HG03432 (cell line): ENCODE measurements around the gene ADAMTS17.
"Not testable (repeated sequence)": the region's sequence is repeated elsewhere in the genome, so short reads cannot be mapped to it uniquely, and the experiment has no call there.

Experiments
- ATAC-seq: cut with Tn5 transposase; IDR thresholded peaks from one replicate; pipeline ENCODE4 v1.9.1; 2021; ENCODE audit warnings: mild to moderate bottlenecking, moderate library complexity; ENCODE audit not compliant: unreplicated experiment

Gene ADAMTS17

DNA sequence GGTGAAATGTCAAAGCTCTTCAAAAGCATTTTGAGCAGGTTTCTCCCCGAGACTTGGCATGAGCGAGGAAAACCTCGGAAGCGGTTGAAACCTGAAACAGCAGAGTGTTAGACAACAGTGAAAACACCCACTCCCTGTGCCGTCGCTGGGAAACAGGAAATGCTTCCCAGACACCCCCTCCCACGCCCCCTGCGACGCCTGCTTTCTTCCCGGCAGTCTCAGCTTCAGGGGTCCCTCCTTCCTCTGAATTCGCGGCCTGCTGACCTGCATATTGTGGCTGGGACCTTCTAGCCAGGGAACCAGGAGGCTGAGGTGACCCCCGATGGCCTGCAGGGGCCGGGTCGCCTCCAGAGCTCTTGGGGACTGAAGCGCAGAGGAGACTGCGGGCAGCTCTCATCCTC lies 357.9 kb downstream of the ADAMTS17 start:
- no peak for ATAC-seq

DNA sequence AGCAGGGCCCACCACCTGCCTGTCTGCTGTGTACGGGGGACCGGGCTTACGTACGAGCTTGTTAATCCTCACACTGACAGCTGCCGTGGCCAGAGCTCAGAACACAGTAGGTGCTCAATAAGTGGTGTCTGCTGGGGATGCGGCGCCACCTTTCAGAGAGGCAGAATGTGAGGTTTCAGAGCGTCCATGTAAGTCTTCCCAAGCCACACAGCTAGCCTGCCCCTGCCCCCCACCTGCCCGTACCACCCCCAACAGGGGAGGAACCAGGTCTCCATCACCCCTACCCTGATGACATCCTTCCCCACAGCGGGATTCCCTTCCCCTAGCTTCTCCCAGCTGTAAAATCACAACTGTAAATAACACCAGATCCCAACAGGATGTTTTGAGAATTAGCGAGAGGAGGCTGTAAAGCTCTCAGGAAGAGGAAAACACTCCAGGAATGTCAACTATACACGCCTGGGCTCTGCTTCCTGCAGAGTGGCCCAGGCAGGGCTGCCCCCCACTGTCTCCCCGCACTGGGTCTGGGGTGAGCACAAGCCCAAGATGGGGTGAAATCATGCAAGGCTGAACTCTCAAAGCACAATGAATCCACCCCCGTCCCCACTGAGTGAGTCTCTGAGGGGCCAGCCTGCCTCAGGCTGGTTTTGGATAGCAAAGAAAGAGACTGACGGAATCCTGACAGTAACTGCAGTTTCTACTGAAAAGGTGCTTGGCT lies 358.4 kb downstream of the ADAMTS17 start:
- ATAC-seq, result no peak

DNA sequence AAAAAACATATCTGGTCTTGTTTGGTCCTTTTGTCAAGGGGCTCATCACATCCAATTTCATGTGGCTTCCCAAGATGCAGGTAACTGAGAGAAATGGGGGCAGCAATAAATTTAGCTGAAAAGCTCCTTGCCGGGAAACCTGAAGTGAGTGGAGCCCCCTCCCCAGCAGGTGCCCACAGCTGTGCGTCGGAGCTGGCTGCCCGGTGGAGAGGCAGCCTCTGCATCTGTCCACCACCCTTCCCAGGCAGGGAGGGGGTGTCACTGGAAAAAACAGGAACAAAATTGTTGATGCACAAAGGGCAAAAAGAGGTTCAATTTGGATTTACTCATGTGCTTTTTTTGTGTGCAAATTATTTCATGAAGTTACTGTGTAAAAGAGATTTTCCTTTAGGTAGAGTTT lies 359.1 kb downstream of the ADAMTS17 start:
- ATAC-seq, result no peak

DNA sequence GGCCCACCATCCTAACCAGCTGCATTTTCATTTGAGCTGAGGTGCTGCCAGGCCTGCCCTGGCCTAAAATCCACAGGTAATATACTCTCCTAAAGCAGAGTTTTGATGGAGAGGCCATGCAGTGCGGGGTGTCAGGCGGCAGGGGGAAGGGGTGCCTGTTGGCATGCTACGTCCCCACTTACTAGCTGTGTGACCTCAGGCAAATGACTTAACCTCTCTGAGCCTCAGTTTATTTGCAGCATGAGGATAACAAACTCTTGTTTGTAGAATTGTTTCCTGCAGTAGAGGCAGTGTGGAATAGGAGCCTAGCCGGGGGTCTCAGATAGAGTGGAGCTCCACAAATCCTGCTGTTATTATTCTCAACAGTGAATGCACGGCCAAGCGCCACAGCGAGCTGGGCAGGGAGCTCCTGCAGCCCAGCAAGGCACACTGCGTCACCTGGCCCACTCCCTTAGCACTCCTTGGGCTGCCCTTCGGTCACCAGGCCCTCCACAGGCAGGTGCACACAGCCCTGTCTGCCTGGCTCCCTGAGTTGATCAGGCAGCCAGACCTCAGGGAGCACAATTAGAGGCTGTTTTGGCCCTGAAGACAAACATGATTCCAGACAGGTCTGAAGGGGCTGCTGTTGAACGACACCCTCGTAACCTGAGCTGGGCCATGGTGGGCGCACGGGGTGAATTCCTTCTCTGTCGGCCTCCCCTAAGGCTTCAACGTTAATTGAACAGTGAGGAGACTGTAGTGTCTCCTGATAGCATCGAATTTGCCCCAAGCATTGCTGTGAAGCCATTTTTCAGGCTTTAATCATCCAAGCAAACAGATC lies 359.7 kb downstream of the ADAMTS17 start:
- no peak for ATAC-seq

DNA sequence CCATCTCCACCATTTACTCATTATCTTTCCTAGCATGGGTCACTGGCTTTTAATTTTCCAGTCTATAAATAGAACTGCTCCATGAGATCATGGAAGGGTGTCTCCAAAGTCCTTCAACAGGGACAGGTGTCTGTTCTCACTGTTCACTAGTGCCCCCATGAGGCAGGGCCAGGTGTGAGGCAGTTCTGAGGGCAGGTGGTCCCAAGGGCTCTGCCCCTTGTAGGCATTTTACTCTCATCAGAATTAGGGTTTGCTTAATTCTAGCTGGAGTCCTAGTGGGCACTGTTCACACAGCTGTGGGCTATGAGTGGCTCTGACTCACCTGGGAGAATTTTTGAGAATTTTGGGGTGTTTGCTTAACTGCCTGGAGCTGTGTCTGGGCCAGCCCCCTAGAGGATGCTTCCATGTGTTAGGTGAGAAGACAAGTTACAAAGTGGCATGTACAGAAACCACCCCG lies 360.6 kb downstream of the ADAMTS17 start:
- ATAC-seq, result no peak

DNA sequence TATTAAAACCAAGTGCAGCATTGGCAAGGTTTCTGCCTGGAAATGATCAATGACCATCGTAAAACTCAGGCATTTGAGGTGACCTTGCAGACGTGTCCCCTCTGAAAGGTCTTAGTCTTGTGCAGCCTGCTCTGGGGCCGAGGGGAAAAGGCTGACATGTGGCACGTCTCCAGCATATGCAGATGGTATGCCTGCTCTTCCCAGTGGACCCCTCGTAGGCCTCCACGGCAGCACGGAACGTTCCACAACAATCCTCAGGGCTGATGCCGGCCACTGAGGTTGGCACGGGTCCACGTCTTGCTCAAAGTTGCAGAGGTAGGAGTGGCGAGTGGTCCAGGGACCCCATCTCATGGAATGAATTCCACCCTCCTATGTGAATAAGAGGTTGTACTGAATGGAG lies 361.0 kb downstream of the ADAMTS17 start:
- no peak for ATAC-seq

DNA sequence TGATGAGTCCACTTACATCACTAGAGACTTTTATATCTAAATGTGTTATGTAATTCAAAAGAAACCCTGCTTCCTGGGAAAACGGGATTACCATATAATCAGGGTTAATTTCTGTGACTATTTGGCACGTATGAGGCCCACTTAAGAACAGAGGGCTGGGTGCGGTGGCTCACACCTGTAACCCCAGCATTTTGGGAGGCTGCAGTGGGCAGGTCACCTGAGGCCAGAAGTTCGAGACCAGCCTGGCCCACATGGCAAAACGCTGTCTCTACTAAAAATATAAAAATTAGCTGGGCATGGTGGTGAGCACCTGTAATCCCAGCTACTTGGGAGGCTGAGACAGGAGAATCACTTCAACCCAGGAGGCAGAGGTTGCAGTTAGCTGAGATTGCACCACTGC lies 361.9 kb downstream of the ADAMTS17 start:
- not testable (repeated sequence) for ATAC-seq

DNA sequence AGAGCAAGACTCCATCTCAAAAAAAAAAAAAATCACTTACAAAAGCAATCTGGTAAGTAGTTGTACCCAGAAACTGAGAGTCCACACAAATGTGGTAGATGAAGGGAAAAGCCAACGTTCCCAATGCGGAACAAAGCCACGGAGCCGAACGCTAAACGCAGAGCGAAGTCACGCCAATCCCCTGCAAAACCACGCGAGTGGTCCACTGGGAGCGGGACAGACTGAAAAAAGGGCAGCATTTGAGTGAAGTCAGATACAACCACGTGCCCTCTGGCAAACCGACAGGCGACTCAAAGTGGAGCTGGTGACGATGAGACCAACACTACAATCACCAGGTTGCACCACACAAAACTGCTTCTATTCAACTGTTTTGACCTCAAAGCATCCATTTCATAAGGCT lies 362.4 kb downstream of the ADAMTS17 start:
- no peak for ATAC-seq

DNA sequence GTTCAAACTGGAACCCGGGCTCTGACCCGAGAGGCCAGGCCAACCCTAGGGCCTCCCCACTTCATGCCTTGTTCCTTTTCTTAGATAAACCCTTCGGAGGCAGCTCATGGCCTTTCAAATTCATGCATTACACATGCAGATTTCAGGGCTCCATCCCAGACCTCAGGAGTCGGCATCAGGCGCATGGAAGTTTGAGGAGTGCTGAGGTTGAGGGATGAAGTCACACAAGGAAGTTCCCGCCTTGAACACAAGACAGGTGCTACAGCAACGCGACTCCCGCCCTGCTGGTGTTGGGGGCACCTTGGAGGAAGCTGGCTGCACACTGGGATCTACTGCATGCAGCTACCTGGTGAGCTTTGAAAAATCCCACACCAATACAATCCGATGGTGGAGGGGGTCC lies 363.3 kb downstream of the ADAMTS17 start:
- no peak for ATAC-seq

DNA sequence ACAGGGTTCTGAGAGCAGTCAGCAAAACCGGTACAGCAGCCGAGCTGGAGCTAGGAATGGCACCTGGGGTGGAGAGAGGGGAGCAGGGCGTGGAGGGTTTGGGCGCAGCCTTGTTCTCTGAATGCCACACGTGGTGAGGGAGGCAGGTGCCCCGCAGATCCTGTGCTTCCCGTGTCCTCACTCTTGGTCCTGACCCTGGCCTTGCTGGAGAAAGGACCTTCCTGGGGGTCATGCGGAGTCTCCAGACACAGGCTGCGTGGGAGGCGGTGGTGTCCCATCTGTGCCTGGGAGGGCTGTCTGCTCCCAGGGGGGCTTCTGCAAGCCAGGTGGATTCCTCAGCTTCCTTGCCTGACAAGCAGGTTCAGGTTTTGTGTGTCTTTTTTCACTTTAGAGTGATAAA lies 363.8 kb downstream of the ADAMTS17 start:
- ATAC-seq, result no peak

DNA sequence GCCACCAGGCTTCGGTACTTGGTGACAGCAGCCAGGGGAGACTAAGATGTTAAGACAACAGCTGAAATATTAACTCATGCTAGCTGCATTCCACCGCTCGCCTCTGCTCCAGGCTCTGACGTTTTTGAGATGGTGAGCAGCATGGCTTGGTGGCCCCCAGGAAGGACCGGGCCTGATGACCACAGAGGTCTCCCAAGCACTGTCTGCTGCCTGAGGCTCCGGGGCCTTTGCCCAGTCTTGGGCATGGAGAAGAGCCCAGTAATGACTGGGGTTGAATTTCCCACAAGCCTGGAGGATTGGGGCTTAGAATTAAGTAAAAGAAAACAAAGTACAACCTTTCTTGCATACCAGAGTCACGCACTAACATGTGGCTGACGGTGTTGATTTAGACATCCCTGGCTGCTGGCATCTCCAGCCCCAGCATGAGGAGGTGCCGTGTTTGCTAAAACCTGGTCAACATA lies 364.9 kb downstream of the ADAMTS17 start:
- no peak for ATAC-seq

DNA sequence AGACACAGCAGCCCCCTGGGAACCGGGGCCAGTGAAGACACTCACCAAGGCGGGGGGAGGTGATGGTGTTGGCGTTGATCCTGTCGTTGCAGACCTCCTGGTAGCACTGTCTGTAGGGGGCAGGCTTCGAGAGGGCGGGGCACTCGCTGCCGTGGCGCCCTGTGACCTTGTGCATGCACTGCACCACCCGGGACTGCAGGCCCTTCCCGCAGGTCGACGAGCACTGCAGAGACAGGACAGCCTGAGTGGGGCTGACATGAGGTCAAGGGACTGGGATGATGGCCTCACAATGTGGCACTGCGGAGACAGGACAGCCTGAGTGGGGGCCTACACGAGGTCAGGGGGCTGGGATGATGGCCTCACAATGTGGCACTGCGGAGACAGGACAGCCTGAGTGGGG lies 365.8 kb downstream of the ADAMTS17 start:
- no peak for ATAC-seq

DNA sequence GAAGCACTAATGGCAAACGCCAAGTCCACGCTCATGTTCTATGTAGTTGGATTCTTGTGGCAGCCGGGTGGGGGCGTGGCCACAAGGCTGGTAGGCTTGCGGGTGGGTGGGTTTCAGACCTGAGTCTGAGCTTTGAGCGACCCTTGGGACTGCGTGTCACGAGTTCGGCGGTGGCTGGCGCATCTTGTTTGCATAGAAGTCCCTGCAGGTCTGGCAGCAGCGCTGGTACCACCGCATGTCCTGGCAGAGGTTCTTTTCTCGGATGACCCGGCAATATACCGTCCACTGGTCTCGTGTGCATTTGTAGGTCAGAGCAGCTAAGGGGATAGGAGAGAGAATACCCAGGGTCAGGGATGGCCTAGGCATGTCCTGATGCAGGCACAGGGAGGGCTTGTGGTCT lies 367.5 kb downstream of the ADAMTS17 start:
- ATAC-seq, result no peak

DNA sequence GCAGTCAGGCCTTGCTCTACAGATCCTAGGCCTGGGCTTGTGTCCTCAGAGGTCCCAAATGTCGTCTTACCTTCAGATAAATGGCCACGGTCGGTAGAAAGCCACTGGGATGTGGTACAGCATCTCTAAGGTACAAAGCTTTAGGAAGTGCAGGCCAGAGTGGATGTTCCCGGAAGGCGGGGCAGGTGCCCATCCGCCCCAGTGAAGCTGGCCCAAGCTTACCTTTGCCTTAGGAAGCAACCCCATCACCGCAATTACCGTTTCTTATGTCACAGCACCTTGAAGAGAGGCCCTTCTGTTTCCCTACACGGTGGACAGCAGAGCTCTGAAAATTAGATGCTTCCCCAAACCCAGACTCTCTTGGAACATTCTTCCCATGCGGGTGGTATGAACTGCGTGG lies 368.4 kb downstream of the ADAMTS17 start:
- ATAC-seq, result no peak

DNA sequence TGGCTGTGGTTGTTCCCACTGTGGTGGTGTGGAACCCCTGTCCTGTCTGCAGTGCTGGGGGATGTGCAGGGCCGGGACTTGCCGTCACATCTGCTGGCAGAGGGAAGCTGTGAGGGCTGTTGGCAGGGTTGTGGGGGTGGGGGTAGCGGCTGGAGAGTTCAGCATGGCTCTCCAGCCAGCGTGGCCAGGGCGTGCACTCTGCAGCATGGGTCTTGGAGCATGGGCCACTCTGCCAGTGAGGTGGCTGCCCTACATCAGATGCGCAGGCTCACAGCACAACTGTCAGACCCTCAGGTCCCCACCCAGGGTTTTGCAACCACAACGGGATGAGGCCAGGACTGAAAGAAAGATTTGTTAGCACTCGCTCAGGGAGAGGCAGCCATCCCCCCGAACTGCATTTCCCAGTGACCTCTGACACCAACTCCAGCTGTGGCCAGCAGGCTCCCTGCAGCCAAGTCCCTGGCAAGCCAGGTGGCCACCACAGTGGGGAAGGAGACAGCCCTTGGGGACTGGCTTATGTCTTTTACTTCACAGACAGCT lies 370.8 kb downstream of the ADAMTS17 start:
- no peak for ATAC-seq

DNA sequence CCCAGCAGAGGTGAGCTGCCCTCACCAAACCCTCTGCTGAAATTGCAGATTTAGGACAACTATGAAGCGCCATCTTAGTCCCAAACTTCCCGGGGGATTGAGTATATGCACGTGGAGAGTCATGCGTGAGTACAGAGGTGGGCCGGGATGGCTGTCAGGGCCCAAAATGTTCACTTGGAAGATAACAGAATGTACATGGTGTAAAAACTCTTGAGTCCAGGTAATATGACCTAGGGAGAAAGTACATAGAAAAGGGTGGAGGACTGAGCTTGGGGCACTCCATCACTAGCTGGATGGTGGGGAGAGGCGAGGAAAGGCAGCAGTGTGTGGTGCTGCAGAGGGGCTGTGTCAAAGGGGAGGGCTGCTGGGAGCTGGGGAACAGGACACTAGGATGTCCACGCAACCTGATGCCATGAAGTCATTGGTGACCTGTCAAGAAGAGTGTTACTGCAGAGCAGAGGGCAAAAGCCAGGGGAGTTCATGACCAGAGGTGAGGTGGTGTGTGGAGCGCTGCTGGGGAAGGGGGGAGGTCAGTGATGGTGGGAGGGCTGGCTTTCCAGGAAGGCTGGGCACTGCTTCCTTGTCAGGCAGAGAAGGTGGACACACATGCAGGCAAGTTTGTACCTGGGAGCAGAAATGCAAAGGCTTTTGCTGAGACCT lies 372.4 kb downstream of the ADAMTS17 start:
- no peak for ATAC-seq

DNA sequence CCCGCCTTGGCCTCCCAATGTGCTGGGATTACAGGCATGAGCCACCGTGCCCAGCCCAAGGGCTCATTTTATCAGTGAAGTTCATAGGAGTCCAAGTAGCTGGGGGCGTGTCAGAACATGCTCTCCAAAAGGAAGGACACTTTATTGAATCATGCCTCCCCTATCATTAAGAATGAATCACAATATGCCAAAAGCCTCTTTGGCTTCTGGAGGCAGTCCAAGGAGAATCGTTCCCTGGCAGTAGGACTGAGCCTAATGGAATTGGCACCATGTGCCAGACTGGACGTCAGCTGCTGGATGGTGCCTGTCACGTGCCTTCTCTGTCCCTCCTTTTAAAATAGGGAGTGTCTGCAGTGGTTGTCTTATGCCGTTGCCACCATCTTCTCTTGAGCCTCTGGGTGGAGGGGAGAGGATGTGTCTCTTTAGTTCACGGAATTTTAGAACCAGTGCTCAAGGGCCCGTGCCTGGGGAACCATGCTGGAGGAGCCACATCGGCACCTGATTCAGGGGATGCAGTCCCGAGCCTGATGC lies 373.9 kb downstream of the ADAMTS17 start:
- ATAC-seq, result no peak

DNA sequence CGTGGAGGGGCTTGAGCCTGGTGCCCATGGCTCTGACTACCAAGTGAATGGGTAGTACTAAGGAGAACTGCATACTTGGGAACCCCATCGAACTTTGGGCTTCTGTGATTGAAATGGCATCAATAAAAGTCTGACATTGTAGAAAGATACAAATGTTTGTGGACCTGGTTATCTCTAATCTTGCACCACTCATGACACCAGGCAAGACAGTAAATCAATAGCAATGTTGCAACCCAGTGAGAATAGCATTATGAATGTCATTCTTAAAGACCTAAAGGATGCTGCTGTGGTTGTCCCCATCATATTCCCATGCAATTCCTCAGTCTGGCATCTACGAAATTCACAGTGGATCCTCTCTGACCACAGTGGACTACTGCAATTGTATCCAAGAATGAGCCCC lies 375.0 kb downstream of the ADAMTS17 start:
- no peak for ATAC-seq

DNA sequence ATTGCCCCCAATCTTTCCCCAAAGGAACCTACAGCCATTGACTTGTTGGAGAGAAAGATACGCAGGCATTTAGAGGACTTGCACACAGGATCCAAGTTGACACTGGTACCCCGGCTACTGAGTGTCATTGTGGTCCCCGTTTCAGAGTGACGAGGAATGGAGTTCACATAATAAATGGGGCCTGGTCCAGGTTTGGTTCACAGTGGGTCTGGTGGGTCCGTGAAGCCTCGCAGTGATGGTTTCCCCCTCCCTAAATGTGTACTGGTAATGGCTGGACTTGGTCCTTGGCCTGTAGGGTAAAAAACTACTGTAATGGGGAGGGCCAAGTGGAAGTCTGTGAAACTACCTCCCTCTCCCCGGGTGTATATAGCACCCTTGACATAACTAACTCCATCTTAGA lies 376.4 kb downstream of the ADAMTS17 start:
- no peak for ATAC-seq

DNA sequence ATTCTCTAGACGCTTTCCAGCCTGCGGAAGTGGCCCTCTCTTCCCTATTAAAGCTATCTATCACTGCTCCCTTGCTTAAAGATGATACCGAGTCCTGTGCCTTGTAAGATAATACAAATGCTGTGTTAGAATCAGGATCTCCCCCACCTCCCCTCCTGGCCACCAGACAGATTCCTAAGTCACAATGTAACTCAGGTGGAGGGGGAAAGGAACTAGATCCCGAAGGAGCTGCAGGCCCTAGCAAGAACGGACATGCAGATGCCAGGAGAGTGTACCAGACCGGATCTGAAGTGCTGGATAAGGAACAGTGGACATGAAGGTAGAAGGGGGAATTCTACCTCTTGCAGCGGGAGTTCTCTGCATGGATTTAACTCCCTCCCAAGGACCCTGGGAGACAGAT lies 377.8 kb downstream of the ADAMTS17 start:
- no peak for ATAC-seq
